Loucy (cell line): ENCODE results near the gene FKBP1B.

Source experiments
- EZH2phosphoT487 ChIP-seq: fragments of 200-600 bp; IDR thresholded peaks from 2 replicates; pipeline ENCODE4 v1.6.1; 2018; ENCODE audit warnings: antibody characterized with exemption, mild to moderate bottlenecking, moderate library complexity, borderline replicate concordance
- TF ChIP-seq, protein P1 (sequence below): fragments of 200-600 bp; sonication (generic); conservative IDR thresholded peaks from 2 replicates; pipeline ENCODE4 v1.5.1; 2014; ENCODE audit warnings: mild to moderate bottlenecking, antibody characterized with exemption, low read length

DNA sequence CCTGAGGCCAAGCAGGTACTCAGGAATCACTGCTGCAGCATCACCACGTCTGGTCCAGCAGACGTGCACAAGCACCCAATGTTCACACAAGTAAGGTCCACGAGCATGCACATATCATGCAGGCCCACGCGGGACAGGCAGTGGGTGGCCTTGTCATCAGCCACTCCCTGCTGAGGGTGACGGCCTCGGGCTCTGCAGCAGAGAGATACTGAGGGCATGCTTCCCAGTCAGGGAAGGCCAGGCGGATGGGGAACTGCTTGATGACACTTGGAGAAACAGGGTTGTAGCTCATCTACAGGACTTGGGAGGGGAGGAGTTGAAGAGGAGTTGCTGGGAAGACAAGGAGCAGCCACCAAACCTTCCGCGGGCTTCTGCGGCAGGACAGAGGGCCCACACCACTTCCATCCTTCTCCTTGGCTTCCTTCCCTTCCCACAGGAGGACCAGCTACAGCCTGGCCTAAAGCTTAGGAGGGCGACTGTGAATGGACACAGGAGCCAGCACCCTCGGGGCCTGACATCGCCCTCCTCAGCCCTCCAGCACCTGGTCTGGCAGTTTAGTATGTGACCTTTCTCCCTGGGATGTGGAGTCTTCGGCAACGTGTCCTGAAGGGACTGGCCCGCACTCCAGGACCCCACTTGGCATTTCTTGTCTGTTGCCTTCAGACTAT, 24.4 kb upstream of the FKBP1B start:
- TF ChIP-seq, protein P1, sequence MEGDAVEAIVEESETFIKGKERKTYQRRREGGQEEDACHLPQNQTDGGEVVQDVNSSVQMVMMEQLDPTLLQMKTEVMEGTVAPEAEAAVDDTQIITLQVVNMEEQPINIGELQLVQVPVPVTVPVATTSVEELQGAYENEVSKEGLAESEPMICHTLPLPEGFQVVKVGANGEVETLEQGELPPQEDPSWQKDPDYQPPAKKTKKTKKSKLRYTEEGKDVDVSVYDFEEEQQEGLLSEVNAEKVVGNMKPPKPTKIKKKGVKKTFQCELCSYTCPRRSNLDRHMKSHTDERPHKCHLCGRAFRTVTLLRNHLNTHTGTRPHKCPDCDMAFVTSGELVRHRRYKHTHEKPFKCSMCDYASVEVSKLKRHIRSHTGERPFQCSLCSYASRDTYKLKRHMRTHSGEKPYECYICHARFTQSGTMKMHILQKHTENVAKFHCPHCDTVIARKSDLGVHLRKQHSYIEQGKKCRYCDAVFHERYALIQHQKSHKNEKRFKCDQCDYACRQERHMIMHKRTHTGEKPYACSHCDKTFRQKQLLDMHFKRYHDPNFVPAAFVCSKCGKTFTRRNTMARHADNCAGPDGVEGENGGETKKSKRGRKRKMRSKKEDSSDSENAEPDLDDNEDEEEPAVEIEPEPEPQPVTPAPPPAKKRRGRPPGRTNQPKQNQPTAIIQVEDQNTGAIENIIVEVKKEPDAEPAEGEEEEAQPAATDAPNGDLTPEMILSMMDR, result no peak
- TF ChIP-seq EZH2phosphoT487, result no peak
